Upper lobe of left lung (tissue), 6 donors: ENCODE data around the gene MYPN. TPM values are rescaled to one million over a fixed set of nuclear protein-coding genes. Genes with fewer than 3 reads are reported as not detected.

Experiments used
- ATAC-seq, 2 donors: fragments of 200-7000 bp; cut with Tn5 transposase; one replicate each; pipeline ENCODE4 v1.9.1; 2022; ENCODE audit warnings: mild to moderate bottlenecking in 2 of 2, moderate library complexity in 2 of 2; ENCODE audit not compliant: low FRiP score in 2 of 2
- DNase-seq, 2 donors: peaks; one replicate each; pipeline ENCODE4 v3.0.0-alpha.2; 2019 to 2020
- H3K27ac ChIP-seq, 4 donors: fragments of 200-600 bp; sonication (generic); one replicate each; pipeline ENCODE4 v1.5.1; 2016 to 2019
- H3K27me3 ChIP-seq, 4 donors: fragments of 200-600 bp; sonication (generic); one replicate each; pipeline ENCODE4 v1.5.1; 2017 to 2019
- H3K36me3 ChIP-seq, 4 donors: fragments of 200-600 bp; sonication (generic); one replicate each; pipeline ENCODE4 v1.5.1; 2016 to 2019
- H3K4me1 ChIP-seq, 4 donors: fragments of 200-600 bp; sonication (generic); one replicate each; pipeline ENCODE4 v1.5.1; 2018 to 2019
- H3K4me3 ChIP-seq, 4 donors: fragments of 200-600 bp; sonication (generic); one replicate each; pipeline ENCODE4 v1.5.1; 2017 to 2019; ENCODE audit warnings: mild to moderate bottlenecking in 2 of 4, moderate library complexity in 1 of 4
- H3K9me3 ChIP-seq, 4 donors: fragments of 200-600 bp; sonication (generic); one replicate each; pipeline ENCODE4 v1.5.1; 2018 to 2019
- CTCF ChIP-seq, 6 experiments: fragments of 450-650 bp in 4 of 6; fragments of 200-600 bp in 2 of 6; sonication (generic) in 2 of 6; IDR thresholded peaks; one replicate each; pipeline ENCODE4 v1.5.1; 2016 to 2019; ENCODE audit warnings: antibody characterized with exemption in 6 of 6
- EP300 ChIP-seq, 4 donors: sonication (generic); formaldehyde crosslinking; IDR thresholded peaks; one replicate each; pipeline ENCODE4 v1.5.1; 2017; ENCODE audit warnings: antibody characterized with exemption in 4 of 4, control low read depth in 2 of 4
- POLR2A ChIP-seq, 4 donors: fragments of 450-650 bp; IDR thresholded peaks; one replicate each; pipeline ENCODE4 v1.5.1; 2016 to 2017; ENCODE audit warnings: antibody characterized with exemption in 4 of 4, mild to moderate bottlenecking in 2 of 4
- POLR2AphosphoS5 ChIP-seq, 2 donors: sonication (generic); formaldehyde crosslinking; IDR thresholded peaks; one replicate each; pipeline ENCODE4 v1.5.1; 2017; ENCODE audit warnings: antibody characterized with exemption in 2 of 2
- WGBS, 2 donors: methylation state at CpG; one replicate each; pipeline ENCODE4 v1.1.5; 2017 to 2018; 5-methylcytosine and 5-hydroxymethylcytosine counted together
- total RNA-seq, 6 donors: library from RNA; depleted of rRNA in 4 of 6; stranded (reverse); fragments of >200 nt in 4 of 6; gene quantifications; one replicate each; pipeline versions ENCODE4 v1.1.0 to v1.2.1, GENCODE V29; 2016 to 2021
- donor health status: DM: no; HTN: no; CAD: no; lungs with moderate emphysema.
- donor health status: DM: no; HTN: yes; CAD: no; lungs with severe emphysema.

Gene MYPN
- total RNA-seq, 6 donors from 2014 or later: not detected

DNA sequence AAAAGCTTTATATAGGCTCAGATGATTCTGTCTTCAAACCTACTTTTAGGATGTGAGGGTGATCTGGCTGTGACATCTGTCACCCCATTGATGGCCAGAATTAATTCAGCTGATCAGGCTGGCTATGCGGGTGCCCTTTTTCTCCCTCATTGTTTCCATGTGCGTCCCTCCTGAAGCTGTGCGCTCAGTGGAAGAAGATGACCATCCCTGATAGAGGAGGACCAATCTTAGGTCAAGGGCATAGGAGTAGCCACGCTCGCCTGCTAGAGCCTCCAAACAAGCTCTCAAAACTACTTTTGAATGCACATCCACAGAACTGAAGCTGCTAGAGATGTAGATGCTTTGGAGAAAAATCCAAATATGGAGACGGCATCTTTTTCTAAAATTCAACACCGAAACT lies 48.7 kb downstream of the MYPN start:
- H3K9me3 ChIP-seq: no peaks in the 10 kb centered on the region
- H3K4me1 ChIP-seq: peaks cover 4 to 12% (median 7%) of the 10 kb centered on the region in 4 donors
- no peak overlapping the region for H3K27ac ChIP-seq
- DNase-seq (no peak), ATAC-seq (no peak)
- no peaks in the 10 kb centered on the region for H3K27me3 ChIP-seq
- 86 to 89% methylated on average over 7 of the region's 7 CpGs for WGBS, 2 donors
- H3K36me3 ChIP-seq: no peaks in the 10 kb centered on the region
- no peak overlapping the region for H3K4me3 ChIP-seq
- TF ChIP-seq CTCF (IDR thresholded peaks at IDR 0.05) (no peak), POLR2AphosphoS5 (IDR thresholded peaks at IDR 0.05) (no peak), POLR2A (IDR thresholded peaks at IDR 0.05) (no peak), EP300 (IDR thresholded peaks at IDR 0.05) (no peak)

GRCh38 chr10:68163735-68164134 lies 54.4 kb downstream of the MYPN start:
- no peak for ATAC-seq
- 50 to 98% methylated on average over 2 of the region's 2 CpGs for WGBS, 2 donors
- no peaks in the 10 kb centered on the region for H3K27me3 ChIP-seq
- no peak overlapping the region for H3K4me3 ChIP-seq
- no peak for DNase-seq
- no peaks in the 10 kb centered on the region for H3K9me3 ChIP-seq
- TF ChIP-seq POLR2A (IDR thresholded peaks at IDR 0.05): no peak
- no peak for TF ChIP-seq POLR2AphosphoS5 (IDR thresholded peaks at IDR 0.05)
- no peak for TF ChIP-seq CTCF (IDR thresholded peaks at IDR 0.05)
- no peaks in the 10 kb centered on the region for H3K4me1 ChIP-seq
- no peaks in the 10 kb centered on the region for H3K36me3 ChIP-seq
- H3K27ac ChIP-seq: no peak overlapping the region

GRCh38 chr10:68165643-68166042 lies 56.4 kb downstream of the MYPN start:
- H3K27ac ChIP-seq: no peak overlapping the region
- no peak for DNase-seq
- H3K4me3 ChIP-seq: no peak overlapping the region
- TF ChIP-seq EP300 (IDR thresholded peaks at IDR 0.05): no peak
- TF ChIP-seq CTCF (IDR thresholded peaks at IDR 0.05): no peak
- no peak for TF ChIP-seq POLR2AphosphoS5 (IDR thresholded peaks at IDR 0.05)
- no peak for TF ChIP-seq POLR2A (IDR thresholded peaks at IDR 0.05)
- 46 to 63% methylated on average over 3 of the region's 3 CpGs for WGBS, 2 donors
- H3K4me1 ChIP-seq: no peaks in the 10 kb centered on the region
- H3K36me3 ChIP-seq: no peaks in the 10 kb centered on the region
- no peaks in the 10 kb centered on the region for H3K9me3 ChIP-seq
- ATAC-seq: no peak
- no peaks in the 10 kb centered on the region for H3K27me3 ChIP-seq

DNA sequence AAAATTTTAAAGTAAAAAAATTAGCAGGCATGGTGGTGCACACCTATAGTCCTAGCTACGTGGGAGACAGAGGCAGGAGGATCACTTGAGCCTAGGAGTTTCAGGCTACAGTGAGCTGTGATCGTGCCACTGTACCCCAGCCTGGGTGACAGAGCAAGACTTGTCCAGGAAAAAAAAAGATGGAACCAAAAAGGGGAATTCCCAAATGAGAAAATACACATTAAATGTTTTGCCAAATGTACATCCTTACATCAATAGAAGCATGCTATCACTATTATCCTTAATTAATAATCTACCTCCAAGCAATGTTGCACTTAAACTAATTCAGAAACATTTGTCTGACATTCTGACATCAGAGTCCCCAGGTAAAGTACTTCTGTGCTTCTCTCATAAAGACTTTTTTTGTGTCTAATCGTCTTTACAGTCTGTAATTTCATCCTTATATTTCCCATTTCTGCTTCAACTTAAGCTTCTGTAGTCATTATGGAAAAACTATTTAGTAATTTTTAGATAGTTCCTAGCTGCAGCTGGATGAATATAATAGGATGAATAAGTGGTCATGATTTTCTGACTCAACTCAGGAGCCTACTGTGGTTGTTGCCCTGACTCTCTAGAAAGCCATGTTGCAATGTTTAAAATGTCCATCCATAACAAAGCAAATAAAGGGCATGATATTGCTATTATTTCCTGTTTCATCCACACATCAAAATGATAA lies 57.7 kb downstream of the MYPN start:
- no peak for ATAC-seq

More for the DNA sequence above, 57.7 kb downstream of the MYPN start:
- no peak for DNase-seq
- Histone ChIP-seq H3K4me1 (no peaks in the 10 kb centered on the region), H3K9me3 (no peaks in the 10 kb centered on the region), H3K4me3 (no peak overlapping the region), H3K27ac (no peak overlapping the region), H3K27me3 (no peaks in the 10 kb centered on the region), H3K36me3 (no peaks in the 10 kb centered on the region)
- WGBS, 2 donors: 88 to 94% methylated on average over 3 of the region's 3 CpGs
- TF ChIP-seq POLR2A (IDR thresholded peaks at IDR 0.05) (no peak), CTCF (IDR thresholded peaks at IDR 0.05) (no peak), POLR2AphosphoS5 (IDR thresholded peaks at IDR 0.05) (no peak), EP300 (IDR thresholded peaks at IDR 0.05) (no peak)
